ENCODE data around the gene SNX25.

DNA sequence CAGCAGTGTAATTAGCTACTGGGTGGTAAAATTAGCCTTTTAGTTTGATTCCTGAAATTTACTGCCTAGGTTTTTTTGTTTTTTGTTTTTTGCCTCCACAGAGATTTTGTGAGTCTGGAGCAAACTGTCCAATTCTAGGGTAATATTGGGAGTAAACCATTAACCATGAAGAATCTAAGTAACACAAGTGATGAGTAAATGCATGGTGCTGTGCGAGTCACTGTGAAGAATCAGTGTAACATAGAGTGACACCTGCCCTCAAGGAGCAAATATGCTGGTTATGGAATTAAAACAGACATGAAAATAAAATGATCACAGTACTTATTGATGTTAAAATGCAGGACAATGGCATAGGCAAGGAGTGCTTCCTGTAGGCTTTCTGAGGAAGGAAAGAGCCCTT is 126.2 kb downstream of the SNX25 start:
- TF ChIP-seq, protein P1, sequence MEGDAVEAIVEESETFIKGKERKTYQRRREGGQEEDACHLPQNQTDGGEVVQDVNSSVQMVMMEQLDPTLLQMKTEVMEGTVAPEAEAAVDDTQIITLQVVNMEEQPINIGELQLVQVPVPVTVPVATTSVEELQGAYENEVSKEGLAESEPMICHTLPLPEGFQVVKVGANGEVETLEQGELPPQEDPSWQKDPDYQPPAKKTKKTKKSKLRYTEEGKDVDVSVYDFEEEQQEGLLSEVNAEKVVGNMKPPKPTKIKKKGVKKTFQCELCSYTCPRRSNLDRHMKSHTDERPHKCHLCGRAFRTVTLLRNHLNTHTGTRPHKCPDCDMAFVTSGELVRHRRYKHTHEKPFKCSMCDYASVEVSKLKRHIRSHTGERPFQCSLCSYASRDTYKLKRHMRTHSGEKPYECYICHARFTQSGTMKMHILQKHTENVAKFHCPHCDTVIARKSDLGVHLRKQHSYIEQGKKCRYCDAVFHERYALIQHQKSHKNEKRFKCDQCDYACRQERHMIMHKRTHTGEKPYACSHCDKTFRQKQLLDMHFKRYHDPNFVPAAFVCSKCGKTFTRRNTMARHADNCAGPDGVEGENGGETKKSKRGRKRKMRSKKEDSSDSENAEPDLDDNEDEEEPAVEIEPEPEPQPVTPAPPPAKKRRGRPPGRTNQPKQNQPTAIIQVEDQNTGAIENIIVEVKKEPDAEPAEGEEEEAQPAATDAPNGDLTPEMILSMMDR (IDR thresholded peaks at IDR 0.05), result no peak
- TF ChIP-seq POLR2A (IDR thresholded peaks at IDR 0.05), result no peak
